Prostate gland (tissue), 2 donors: Measurements from ENCODE around the gene PTPRC.

Experiments
- POLR2A ChIP-seq: fragments of 450-650 bp; IDR thresholded peaks from one replicate; pipeline ENCODE4 v1.6.1; 2016; ENCODE audit warnings: antibody characterized with exemption, mild to moderate bottlenecking
- POLR2AphosphoS5 ChIP-seq: sonication (generic); formaldehyde crosslinking; IDR thresholded peaks from one replicate; pipeline ENCODE4 v1.6.1; 2017; ENCODE audit warnings: antibody characterized with exemption
- TF ChIP-seq, protein P1 (sequence below), 4 experiments: fragments of 200-600 bp in 2 of 4; fragments of 450-650 bp in 2 of 4; sonication (generic) in 2 of 4; IDR thresholded peaks; 1 replicate in 3 of 4; 2 replicates in 1 of 4; pipeline ENCODE4 v1.5.1; 2016 to 2019; ENCODE audit warnings: antibody characterized with exemption in 4 of 4, mild to moderate bottlenecking in 2 of 4, moderate library complexity in 2 of 4

DNA sequence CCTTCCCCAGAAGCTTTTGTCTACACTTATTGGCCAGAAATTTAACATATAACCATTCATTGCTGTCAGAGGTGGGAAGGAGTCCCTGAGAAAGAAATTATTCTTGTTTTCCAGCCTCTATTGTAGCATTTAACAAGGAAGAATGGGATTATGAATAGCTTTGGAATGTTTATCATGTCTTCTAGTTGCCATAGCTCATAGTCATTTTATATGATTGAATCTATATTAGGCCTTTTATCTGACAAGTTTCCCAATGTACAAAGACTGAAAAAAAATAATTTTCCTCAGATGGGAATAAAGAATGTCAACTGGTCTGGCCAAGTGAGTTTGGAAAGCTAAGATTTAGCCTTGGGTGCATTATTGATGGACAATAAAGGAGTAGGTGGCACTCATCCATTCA is 28.3 kb downstream of the PTPRC start:
- TF ChIP-seq, protein P1, sequence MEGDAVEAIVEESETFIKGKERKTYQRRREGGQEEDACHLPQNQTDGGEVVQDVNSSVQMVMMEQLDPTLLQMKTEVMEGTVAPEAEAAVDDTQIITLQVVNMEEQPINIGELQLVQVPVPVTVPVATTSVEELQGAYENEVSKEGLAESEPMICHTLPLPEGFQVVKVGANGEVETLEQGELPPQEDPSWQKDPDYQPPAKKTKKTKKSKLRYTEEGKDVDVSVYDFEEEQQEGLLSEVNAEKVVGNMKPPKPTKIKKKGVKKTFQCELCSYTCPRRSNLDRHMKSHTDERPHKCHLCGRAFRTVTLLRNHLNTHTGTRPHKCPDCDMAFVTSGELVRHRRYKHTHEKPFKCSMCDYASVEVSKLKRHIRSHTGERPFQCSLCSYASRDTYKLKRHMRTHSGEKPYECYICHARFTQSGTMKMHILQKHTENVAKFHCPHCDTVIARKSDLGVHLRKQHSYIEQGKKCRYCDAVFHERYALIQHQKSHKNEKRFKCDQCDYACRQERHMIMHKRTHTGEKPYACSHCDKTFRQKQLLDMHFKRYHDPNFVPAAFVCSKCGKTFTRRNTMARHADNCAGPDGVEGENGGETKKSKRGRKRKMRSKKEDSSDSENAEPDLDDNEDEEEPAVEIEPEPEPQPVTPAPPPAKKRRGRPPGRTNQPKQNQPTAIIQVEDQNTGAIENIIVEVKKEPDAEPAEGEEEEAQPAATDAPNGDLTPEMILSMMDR (IDR thresholded peaks at IDR 0.05) = no peak
- TF ChIP-seq POLR2AphosphoS5 (no peak), POLR2A (no peak)
